CMK (cell line): ENCODE results near the gene VWA1.
"Not testable (repeated sequence)": the region's sequence is repeated elsewhere in the genome, so short reads cannot be mapped to it uniquely, and the experiment has no call there.

Experiments
- DNase-seq: peaks from one replicate; pipeline ENCODE4 v3.0.0-alpha.2; 2010; ENCODE audit warnings: low read depth

VWA1 gene

GRCh38 chr1:1459156-1459555 is 23.7 kb downstream of the VWA1 start:
- not testable (repeated sequence) for DNase-seq

- DNase-seq, result not testable (repeated sequence)
These were observed 24.2 kb downstream of the VWA1 start for GRCh38 chr1:1459711-1460110.

- no peak for DNase-seq
These were observed 25.1 kb downstream of the VWA1 start for GRCh38 chr1:1460540-1461130.

GRCh38 chr1:1461721-1462317 is 26.3 kb downstream of the VWA1 start:
- DNase-seq, result no peak

- no peak for DNase-seq
These were observed 27.0 kb downstream of the VWA1 start for GRCh38 chr1:1462318-1462966.

GRCh38 chr1:1463312-1463711 is 27.8 kb downstream of the VWA1 start:
- no peak for DNase-seq

GRCh38 chr1:1468196-1468985 is 32.9 kb downstream of the VWA1 start:
- not testable (repeated sequence) for DNase-seq

GRCh38 chr1:1470626-1471388 is 35.3 kb downstream of the VWA1 start:
- DNase-seq, result no peak

GRCh38 chr1:1471389-1472052 is 36.0 kb downstream of the VWA1 start, which contains the start of gene ATAD3B:
TSS of gene ATAD3B (plus strand) at chr1:1471765. CDS start at chr1:1471885, 120 bp downstream.
- DNase-seq, result peak; percentile 84

GRCh38 chr1:1472053-1472876 is 36.8 kb downstream of the VWA1 start:
- DNase-seq, result not testable (repeated sequence)

GRCh38 chr1:1476011-1476410 is 40.5 kb downstream of the VWA1 start:
- DNase-seq, result not testable (repeated sequence)

- DNase-seq, result no peak
These were observed 41.7 kb downstream of the VWA1 start for GRCh38 chr1:1477206-1477605.

- DNase-seq, result no peak
These were observed 44.3 kb downstream of the VWA1 start for GRCh38 chr1:1479547-1480487.

GRCh38 chr1:1480488-1480867 is 45.0 kb downstream of the VWA1 start:
- DNase-seq, result not testable (repeated sequence)

GRCh38 chr1:1481811-1482210 is 46.3 kb downstream of the VWA1 start:
- not testable (repeated sequence) for DNase-seq

GRCh38 chr1:1482856-1483255 is 47.4 kb downstream of the VWA1 start:
- no peak for DNase-seq

GRCh38 chr1:1483714-1484113 is 48.2 kb downstream of the VWA1 start:
- DNase-seq, result no peak

- DNase-seq, result not testable (repeated sequence)
These were observed 49.7 kb downstream of the VWA1 start for GRCh38 chr1:1484976-1485750.
